WTC11 (cell line): ENCODE data around the gene PCDHA9. TPM values are rescaled to one million over a fixed set of nuclear protein-coding genes. Genes with fewer than 3 reads are reported as not detected.

Experiments
- ATAC-seq: fragments of 200-7000 bp; cut with Tn5 transposase; 2 replicates; pipeline ENCODE4 v1.10.0; 2021; ENCODE audit warnings: mild to moderate bottlenecking, moderate library complexity
- CTCF ChIA-PET: fragments of 300-600 bp; sonication (Branson Sonifier 250); formaldehyde crosslinking; loops from one replicate; lab custom pipeline; 2021; ENCODE audit warnings: antibody characterized with exemption; lab: Charles Lee
- POLR2A ChIA-PET: fragments of 350-600 bp; sonication (Branson Sonifier 250); formaldehyde crosslinking; loops from one replicate; lab custom pipeline; 2021; ENCODE audit warnings: antibody characterized with exemption; lab: Charles Lee
- DNase-seq: peaks from one replicate; pipeline ENCODE4 v3.0.0; 2021; ENCODE audit warnings: low spot score
- H3K27ac Mint-ChIP-seq: 2 replicates; pipeline ENCODE4 v1.8.0; 2021; ENCODE audit warnings: mixed read lengths
- H3K27me3 Mint-ChIP-seq: 2 replicates; pipeline ENCODE4 v1.8.0; 2021; ENCODE audit warnings: low read depth, mild to moderate bottlenecking, moderate library complexity, mixed read lengths
- H3K36me3 Mint-ChIP-seq: 2 replicates; pipeline ENCODE4 v1.8.0; 2021; ENCODE audit warnings: mixed read lengths
- H3K4me1 Mint-ChIP-seq: 2 replicates; pipeline ENCODE4 v1.8.0; 2022; ENCODE audit warnings: mixed read lengths
- H3K4me3 Mint-ChIP-seq: 2 replicates; pipeline ENCODE4 v1.8.0; 2021; ENCODE audit warnings: mild to moderate bottlenecking, moderate library complexity, mixed read lengths
- H3K9me3 Mint-ChIP-seq: 2 replicates; pipeline ENCODE4 v1.8.0; 2021; ENCODE audit warnings: mixed read lengths
- ARID4B ChIP-seq: sonication (generic); formaldehyde crosslinking; IDR thresholded peaks from 2 replicates; pipeline ENCODE4 v1.8.0; 2023; ENCODE audit warnings: missing genetic modification reagents, mild to moderate bottlenecking, borderline replicate concordance
- GTF2I ChIP-seq: fragments of 250-450 bp; sonication (Bioruptor Pico); conservative IDR thresholded peaks from 2 replicates; pipeline ENCODE4 v1.4.0; 2021; ENCODE audit warnings: mild to moderate bottlenecking
- HMGXB4 ChIP-seq: sonication (generic); formaldehyde crosslinking; IDR thresholded peaks from 2 replicates; pipeline ENCODE4 v1.8.1; 2023; ENCODE audit warnings: mild to moderate bottlenecking, moderate library complexity, missing genetic modification reagents
- IRF2 ChIP-seq: sonication (generic); formaldehyde crosslinking; IDR thresholded peaks from 2 replicates; pipeline ENCODE4 v1.8.0; 2022; ENCODE audit warnings: low read depth, missing genetic modification reagents, borderline replicate concordance
- NFE2L1 ChIP-seq: sonication (generic); formaldehyde crosslinking; IDR thresholded peaks from 2 replicates; pipeline ENCODE4 v1.8.1; 2023; ENCODE audit warnings: missing genetic modification reagents
- PREB ChIP-seq: sonication (generic); formaldehyde crosslinking; IDR thresholded peaks from 2 replicates; pipeline ENCODE4 v1.8.1; 2022; ENCODE audit warnings: mild to moderate bottlenecking, missing genetic modification reagents, moderate library complexity, borderline replicate concordance
- PRRX2 ChIP-seq: fragments of 250-450 bp; sonication (Bioruptor Pico); IDR thresholded peaks from 2 replicates; pipeline ENCODE4 v1.8.0; 2021; ENCODE audit warnings: mild to moderate bottlenecking
- SMAD4 ChIP-seq: sonication (generic); formaldehyde crosslinking; IDR thresholded peaks from 2 replicates; pipeline ENCODE4 v1.8.0; 2022; ENCODE audit warnings: mild to moderate bottlenecking, missing genetic modification reagents
- SOX15 ChIP-seq: fragments of 250-450 bp; sonication (Bioruptor Pico); IDR thresholded peaks from 2 replicates; pipeline ENCODE4 v1.9.0; 2021; ENCODE audit warnings: mild to moderate bottlenecking
- SP1 ChIP-seq: sonication (generic); formaldehyde crosslinking; conservative IDR thresholded peaks from 2 replicates; pipeline ENCODE4 v1.8.1; 2022; ENCODE audit warnings: missing genetic modification reagents
- TCF7 ChIP-seq: sonication (generic); formaldehyde crosslinking; IDR thresholded peaks from 2 replicates; pipeline ENCODE4 v1.8.0; 2022; ENCODE audit warnings: mild to moderate bottlenecking, low read depth, missing genetic modification reagents, moderate library complexity
- TEAD4 ChIP-seq: sonication (generic); formaldehyde crosslinking; IDR thresholded peaks from 2 replicates; pipeline ENCODE4 v1.8.0; 2022; ENCODE audit warnings: mild to moderate bottlenecking, missing genetic modification reagents
- ZNF219 ChIP-seq: sonication (generic); formaldehyde crosslinking; IDR thresholded peaks from 2 replicates; pipeline ENCODE4 v1.8.0; 2023; ENCODE audit warnings: missing genetic modification reagents, mild to moderate bottlenecking, borderline replicate concordance
- ZNF396 ChIP-seq: fragments of 250-450 bp; sonication (Bioruptor Pico); IDR thresholded peaks from 2 replicates; pipeline ENCODE4 v1.8.0; 2021; ENCODE audit warnings: mild to moderate bottlenecking, moderate library complexity, borderline replicate concordance
- ZNF425 ChIP-seq: fragments of 250-450 bp; sonication (Bioruptor Pico); conservative IDR thresholded peaks from 2 replicates; pipeline ENCODE4 v1.9.0; 2021; ENCODE audit warnings: mild to moderate bottlenecking
- ZNF671 ChIP-seq: fragments of 250-450 bp; sonication (Bioruptor Pico); IDR thresholded peaks from 2 replicates; pipeline ENCODE4 v1.8.0; 2021; ENCODE audit warnings: mild to moderate bottlenecking
- total RNA-seq: library from RNA; stranded (reverse); gene quantifications from 3 replicates; pipeline ENCODE4 v1.2.3, GENCODE V29; 2021
- TF ChIP-seq, protein P1 (sequence below): sonication (generic); formaldehyde crosslinking; IDR thresholded peaks from 2 replicates; pipeline ENCODE4 v1.8.0; 2023; ENCODE audit warnings: missing genetic modification reagents
- TF ChIP-seq, protein P2 (sequence below): sonication (generic); formaldehyde crosslinking; IDR thresholded peaks from 2 replicates; pipeline ENCODE4 v1.8.1; 2022; ENCODE audit warnings: low read depth, mild to moderate bottlenecking, moderate library complexity, missing genetic modification reagents, borderline replicate concordance
- TF ChIP-seq, protein P3 (sequence below): sonication (generic); formaldehyde crosslinking; IDR thresholded peaks from 2 replicates; pipeline ENCODE4 v1.8.1; 2022; ENCODE audit warnings: mild to moderate bottlenecking, moderate library complexity, missing genetic modification reagents
- TF ChIP-seq, protein P4 (sequence below): sonication (generic); formaldehyde crosslinking; IDR thresholded peaks from 2 replicates; pipeline ENCODE4 v1.8.1; 2022; ENCODE audit warnings: missing genetic modification reagents, borderline replicate concordance

PCDHA9 gene
- total RNA-seq, 1 experiment from 2014 or later = 1.5 TPM

DNA sequence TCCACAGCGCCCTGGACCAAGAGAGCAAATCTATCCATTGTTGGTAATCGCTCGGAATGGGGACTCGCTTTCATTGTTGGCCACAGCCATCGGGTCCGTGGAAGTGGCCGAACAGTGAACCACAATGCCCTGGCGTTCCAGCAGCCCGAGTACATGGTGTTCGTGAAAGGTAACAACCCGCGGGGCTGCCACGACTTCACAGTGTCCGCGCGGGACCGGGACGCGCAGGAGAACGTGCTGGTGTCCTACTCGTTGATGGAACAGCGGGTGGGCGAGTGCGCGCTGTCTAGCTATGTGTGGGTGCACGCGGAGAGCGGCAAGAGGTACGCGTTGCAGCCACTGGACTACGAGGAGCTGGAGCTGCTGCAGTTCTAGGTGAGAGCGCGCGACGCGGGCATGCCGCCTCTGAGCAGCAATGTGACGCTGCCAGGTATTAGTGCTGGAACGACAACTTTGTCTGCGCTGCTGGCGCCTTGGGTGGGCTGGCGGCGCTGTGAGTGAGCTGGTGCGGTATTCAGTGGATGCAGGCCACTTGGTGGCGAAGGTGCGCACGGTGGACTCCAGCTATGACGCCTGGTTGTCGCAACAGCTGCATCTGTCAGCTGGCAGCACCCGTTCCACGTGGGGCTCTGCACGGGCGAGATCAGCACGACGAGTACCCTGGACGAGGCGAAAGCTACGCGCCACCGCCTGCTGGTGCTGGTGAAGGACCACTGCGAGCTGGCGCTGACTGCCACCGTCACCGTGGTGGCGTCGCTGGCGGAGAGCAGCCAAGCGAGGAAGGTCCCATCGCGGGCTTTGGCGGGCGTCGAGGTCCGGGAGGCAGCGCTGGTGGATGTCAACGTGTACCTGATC is 14.5 kb downstream of the PCDHA9 start:
- TF ChIP-seq NFE2L1 (no peak), PREB (CRISPR knock-in tag) (no peak), IRF2 (CRISPR knock-in tag) (no peak), HMGXB4 (CRISPR knock-in tag) (no peak), TCF7 (no peak), ARID4B (CRISPR knock-in tag) (no peak), ZNF219 (CRISPR knock-in tag) (no peak), ZNF396 (CRISPR knock-in tag) (no peak), SOX15 (no peak), GTF2I (CRISPR knock-in tag) (no peak), SMAD4 (CRISPR knock-in tag) (no peak), ZNF425 (no peak), ZNF671 (CRISPR knock-in tag) (no peak), PRRX2 (no peak), SP1 (CRISPR knock-in tag) (no peak), TEAD4 (CRISPR knock-in tag) (no peak)
- TF ChIP-seq, protein P1, sequence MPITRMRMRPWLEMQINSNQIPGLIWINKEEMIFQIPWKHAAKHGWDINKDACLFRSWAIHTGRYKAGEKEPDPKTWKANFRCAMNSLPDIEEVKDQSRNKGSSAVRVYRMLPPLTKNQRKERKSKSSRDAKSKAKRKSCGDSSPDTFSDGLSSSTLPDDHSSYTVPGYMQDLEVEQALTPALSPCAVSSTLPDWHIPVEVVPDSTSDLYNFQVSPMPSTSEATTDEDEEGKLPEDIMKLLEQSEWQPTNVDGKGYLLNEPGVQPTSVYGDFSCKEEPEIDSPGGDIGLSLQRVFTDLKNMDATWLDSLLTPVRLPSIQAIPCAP (CRISPR knock-in tag) = no peak
- TF ChIP-seq, protein P2, sequence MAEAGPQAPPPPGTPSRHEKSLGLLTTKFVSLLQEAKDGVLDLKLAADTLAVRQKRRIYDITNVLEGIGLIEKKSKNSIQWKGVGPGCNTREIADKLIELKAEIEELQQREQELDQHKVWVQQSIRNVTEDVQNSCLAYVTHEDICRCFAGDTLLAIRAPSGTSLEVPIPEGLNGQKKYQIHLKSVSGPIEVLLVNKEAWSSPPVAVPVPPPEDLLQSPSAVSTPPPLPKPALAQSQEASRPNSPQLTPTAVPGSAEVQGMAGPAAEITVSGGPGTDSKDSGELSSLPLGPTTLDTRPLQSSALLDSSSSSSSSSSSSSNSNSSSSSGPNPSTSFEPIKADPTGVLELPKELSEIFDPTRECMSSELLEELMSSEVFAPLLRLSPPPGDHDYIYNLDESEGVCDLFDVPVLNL (CRISPR knock-in tag) = no peak
- TF ChIP-seq, protein P3, sequence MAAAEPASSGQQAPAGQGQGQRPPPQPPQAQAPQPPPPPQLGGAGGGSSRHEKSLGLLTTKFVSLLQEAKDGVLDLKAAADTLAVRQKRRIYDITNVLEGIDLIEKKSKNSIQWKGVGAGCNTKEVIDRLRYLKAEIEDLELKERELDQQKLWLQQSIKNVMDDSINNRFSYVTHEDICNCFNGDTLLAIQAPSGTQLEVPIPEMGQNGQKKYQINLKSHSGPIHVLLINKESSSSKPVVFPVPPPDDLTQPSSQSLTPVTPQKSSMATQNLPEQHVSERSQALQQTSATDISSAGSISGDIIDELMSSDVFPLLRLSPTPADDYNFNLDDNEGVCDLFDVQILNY = no peak
- TF ChIP-seq, protein P4, sequence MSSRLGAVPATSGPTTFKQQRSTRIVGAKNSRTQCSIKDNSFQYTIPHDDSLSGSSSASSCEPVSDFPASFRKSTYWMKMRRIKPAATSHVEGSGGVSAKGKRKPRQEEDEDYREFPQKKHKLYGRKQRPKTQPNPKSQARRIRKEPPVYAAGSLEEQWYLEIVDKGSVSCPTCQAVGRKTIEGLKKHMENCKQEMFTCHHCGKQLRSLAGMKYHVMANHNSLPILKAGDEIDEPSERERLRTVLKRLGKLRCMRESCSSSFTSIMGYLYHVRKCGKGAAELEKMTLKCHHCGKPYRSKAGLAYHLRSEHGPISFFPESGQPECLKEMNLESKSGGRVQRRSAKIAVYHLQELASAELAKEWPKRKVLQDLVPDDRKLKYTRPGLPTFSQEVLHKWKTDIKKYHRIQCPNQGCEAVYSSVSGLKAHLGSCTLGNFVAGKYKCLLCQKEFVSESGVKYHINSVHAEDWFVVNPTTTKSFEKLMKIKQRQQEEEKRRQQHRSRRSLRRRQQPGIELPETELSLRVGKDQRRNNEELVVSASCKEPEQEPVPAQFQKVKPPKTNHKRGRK (CRISPR knock-in tag) = no peak
- DNase-seq (no peak), ATAC-seq (no peak)
- Mint-ChIP-seq H3K27me3 (no peaks in the 10 kb centered on the region), H3K27ac (no peak overlapping the region), H3K4me1 (peaks cover 8% of the 10 kb centered on the region), H3K36me3 (peaks cover 45% of the 10 kb centered on the region), H3K4me3 (no peak overlapping the region), H3K9me3 (peaks cover 24% of the 10 kb centered on the region)
- ChIA-PET CTCF (interaction anchor here (0.8 to 4.0 kb wide), 3 partner anchors 21 to 259 kb away, joined by 4 to 17 read pairs (median 10); partner anchors contain the start of genes PCDHA8 and PCDHB4), POLR2A (no interaction called here)
